HFF-Myc (cell line): Measurements from ENCODE around the gene CLEC1A.

Experiments used
- DNase-seq: peaks from one replicate; pipeline ENCODE4 v3.0.0-alpha.2; 2011; ENCODE audit warnings: low read depth; ENCODE audit errors: extremely low read depth
- H3K4me3 ChIP-seq: replicated peaks from 2 replicates; pipeline ENCODE4 v1.5.1; 2011; ENCODE audit warnings: low read depth, mild to moderate bottlenecking, control low read depth, low read length
- TF ChIP-seq, protein P1 (sequence below): IDR thresholded peaks from 2 replicates; pipeline ENCODE4 v1.5.1; 2012; ENCODE audit warnings: mild to moderate bottlenecking, low read depth, low read length, control low read depth; ENCODE audit errors: missing control alignments

Gene CLEC1A

DNA sequence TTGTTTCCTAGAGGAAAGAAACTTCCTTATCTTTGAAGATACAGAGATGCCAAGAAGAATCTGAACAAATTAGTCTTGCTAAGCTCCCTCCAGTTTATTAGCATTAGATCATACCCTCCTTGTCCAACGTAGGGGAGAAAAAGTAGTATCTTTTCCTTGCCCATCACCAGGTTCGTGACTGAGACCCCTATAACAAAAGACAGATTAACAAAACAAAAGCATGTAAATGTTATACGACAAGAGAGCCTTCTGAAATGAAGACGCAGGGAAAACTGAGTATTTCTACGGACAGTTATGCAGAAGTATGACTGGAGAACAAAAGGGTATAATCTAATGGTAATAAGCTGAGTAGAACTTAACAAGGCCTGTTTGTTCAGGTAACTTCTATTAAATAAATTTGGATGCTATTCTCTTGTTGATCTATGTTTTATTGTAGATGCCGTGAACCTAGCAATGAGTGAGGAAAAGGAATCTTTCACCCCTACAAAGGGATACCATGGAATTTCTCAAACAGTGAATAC is 34.1 kb upstream of the CLEC1A start:
- no peak for DNase-seq
- H3K4me3 ChIP-seq = no peak overlapping the region
- TF ChIP-seq, protein P1, sequence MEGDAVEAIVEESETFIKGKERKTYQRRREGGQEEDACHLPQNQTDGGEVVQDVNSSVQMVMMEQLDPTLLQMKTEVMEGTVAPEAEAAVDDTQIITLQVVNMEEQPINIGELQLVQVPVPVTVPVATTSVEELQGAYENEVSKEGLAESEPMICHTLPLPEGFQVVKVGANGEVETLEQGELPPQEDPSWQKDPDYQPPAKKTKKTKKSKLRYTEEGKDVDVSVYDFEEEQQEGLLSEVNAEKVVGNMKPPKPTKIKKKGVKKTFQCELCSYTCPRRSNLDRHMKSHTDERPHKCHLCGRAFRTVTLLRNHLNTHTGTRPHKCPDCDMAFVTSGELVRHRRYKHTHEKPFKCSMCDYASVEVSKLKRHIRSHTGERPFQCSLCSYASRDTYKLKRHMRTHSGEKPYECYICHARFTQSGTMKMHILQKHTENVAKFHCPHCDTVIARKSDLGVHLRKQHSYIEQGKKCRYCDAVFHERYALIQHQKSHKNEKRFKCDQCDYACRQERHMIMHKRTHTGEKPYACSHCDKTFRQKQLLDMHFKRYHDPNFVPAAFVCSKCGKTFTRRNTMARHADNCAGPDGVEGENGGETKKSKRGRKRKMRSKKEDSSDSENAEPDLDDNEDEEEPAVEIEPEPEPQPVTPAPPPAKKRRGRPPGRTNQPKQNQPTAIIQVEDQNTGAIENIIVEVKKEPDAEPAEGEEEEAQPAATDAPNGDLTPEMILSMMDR = no peak

DNA sequence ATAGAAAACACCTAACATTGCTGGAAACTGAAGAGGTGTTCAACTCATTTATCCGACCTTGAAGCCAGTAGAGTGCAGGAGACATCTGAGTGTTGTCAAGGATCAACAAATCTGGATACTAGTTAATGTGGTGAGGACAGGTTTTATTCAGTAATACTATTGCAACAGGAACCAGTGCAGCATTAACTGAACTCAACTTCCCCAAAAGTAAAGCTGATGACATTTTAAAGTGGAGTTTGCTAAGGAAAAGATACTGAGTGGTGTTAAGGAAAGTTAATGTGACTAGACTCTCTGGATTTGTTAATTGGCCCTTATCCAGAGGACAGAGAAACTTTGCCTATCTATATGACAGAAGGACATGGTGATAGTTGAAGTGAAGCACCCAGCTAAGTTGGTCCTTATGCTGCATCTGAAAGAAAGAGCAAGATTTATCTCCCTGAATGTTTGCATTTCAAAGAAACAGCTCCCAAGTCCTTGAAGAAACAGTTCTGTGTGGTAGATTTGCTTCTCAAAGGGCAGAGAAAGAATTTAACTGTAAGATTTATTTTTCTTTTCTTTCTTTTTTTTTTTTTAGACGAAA is 32.4 kb upstream of the CLEC1A start:
- no peak overlapping the region for H3K4me3 ChIP-seq
- TF ChIP-seq, protein P1 = no peak
- DNase-seq = no peak

DNA sequence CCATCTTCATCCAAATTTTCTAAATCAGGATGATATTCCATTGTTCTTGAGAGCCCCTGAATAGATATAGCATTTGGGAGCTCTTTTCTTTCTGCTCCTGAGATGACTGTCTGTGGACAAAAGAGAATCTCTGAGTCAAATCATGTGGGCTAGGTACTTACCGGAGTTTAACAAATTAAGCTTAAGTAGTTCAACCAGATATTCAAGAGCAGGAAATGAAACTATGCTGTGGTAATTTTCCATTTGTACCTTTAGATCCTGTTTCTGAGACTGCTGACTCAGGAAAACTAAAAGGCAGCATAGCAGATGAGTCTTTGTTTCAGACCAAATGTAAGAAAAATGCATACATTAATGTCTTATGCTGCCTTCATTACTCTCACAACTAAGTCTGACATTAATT is 31.3 kb upstream of the CLEC1A start, which contains the start of gene CLEC7A:
CLEC7A (minus strand) TSS at position 158 of the 400 bp plus-strand sequence; CDS start at position 41, 117 bp downstream.
- TF ChIP-seq, protein P1 = no peak
- no peak for DNase-seq
- H3K4me3 ChIP-seq = no peak within 1 kb of the TSS

DNA sequence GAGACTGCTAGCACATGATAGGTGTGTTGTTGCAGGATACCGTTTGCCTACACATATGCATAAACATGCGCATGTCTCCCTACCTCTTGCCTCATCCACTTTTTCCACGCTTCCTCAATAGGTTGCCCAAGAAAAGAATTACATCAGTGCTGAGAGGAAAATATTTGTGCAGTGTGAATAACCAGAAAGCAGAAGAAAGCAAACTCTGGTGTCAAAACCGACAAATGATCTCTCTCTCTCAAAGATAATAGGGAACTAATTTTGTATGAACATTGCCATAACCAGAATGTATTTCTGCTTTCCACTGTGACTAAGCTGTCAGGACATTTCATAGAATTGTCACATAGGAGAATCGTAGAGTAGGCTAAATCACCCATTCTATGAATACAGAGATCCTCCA is 29.9 kb upstream of the CLEC1A start:
- DNase-seq = no peak
- TF ChIP-seq, protein P1 = no peak
- H3K4me3 ChIP-seq = no peak overlapping the region

DNA sequence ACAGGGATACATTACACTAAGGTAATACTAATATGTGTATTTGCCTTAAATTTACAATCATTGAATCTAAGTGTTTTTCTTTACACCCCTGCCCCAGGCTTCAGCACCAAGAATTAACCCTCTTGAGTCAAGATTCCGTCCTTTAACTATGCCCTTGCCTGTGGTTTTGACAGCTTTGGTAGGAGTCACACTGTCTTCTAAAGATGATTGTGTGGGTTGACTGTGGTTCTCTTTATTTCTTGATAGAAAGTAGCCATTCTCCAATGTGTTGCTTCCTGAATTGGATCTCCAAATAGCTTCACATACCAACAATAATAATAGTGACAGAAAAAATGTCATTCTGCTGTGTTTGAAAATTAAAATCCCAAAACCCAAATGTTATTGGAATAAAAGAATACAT is 27.6 kb upstream of the CLEC1A start:
- H3K4me3 ChIP-seq = no peak overlapping the region
- no peak for DNase-seq
- TF ChIP-seq, protein P1 = no peak

DNA sequence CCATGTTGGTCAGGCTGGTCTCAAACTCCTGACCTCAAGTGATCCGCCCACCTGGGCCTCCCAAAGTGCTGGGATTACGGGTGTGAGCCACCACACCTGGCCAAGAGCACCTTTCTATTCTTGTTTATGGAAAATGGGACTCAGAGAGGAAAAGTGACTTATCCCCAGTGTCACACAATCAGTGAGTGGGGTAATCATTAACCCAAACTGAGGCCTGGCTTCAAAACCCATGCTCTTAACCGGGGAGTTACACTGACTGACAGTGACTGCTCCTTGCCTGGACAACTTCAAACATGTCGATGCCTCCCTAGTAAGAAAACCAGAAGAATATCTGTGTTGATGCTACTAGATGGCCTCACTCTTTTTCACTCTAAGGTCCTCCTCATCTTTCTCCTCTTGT is 23.9 kb upstream of the CLEC1A start:
- TF ChIP-seq, protein P1 = no peak

DNA sequence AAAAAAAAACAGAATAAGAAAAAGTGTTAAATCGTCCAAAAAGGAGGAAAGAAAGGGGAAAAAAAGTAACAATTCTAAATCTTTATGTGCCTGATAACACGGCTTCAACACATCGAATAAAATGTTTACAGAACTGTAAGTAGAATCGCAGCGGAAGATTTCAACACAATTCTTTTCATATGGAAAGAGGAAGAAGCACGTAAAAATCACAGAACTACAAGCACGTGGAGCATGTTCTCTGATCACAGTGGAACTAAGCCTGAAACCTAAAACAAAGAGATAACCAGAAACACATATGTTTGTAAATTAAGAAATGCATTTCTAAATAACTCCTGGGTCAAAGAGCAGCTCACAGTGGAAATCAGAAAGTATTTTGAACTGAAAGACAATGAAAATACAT is 22.5 kb upstream of the CLEC1A start:
- TF ChIP-seq, protein P1 = no peak
- no peak for DNase-seq

More for the DNA sequence above, 23.9 kb upstream of the CLEC1A start:
- H3K4me3 ChIP-seq = no peak overlapping the region
- DNase-seq = no peak

More for the DNA sequence above, 22.5 kb upstream of the CLEC1A start:
- no peak overlapping the region for H3K4me3 ChIP-seq
